ENCODE results near the gene PGM5. TPM values are rescaled to one million over a fixed set of nuclear protein-coding genes. Genes with fewer than 3 reads are reported as not detected.
A peak's percentile ranks its signal among the peaks of the same experiment; 100 is the strongest.
"Not testable (repeated sequence)": the region's sequence is repeated elsewhere in the genome, so short reads cannot be mapped to it uniquely, and the experiment has no call there.

Gene PGM5
- total RNA-seq, 2 donors from 2014 or later = 258 to 276 TPM

DNA sequence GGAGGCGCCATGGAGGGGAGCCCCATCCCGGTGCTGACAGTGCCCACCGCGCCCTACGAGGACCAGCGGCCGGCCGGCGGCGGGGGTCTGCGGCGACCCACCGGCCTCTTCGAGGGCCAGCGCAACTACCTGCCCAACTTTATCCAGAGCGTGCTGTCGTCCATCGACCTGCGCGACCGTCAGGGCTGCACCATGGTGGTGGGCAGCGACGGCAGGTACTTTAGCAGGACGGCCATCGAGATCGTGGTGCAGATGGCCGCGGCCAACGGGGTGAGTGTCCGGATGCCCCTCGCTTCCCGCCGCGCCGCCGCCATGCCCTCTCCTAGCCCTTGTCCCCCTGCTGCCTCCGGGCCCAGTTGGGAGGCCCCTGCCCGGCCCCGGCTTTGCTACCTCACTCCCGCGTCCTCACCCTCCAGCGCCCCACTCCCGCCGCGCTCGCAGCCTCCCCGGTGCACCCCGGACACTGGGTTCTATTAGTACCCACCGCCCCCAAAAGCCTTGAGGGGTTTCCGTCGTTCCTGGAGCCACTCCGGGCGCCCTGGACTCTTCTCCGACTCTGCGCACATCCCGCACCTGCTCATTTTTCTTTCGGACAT is 806 bp downstream of the PGM5 start:
- ATAC-seq (peak; percentile 33 to 54), DNase-seq (peak; percentile 33)
- intact Hi-C loops (cut with DNase I) = not testable (repeated sequence)

DNA sequence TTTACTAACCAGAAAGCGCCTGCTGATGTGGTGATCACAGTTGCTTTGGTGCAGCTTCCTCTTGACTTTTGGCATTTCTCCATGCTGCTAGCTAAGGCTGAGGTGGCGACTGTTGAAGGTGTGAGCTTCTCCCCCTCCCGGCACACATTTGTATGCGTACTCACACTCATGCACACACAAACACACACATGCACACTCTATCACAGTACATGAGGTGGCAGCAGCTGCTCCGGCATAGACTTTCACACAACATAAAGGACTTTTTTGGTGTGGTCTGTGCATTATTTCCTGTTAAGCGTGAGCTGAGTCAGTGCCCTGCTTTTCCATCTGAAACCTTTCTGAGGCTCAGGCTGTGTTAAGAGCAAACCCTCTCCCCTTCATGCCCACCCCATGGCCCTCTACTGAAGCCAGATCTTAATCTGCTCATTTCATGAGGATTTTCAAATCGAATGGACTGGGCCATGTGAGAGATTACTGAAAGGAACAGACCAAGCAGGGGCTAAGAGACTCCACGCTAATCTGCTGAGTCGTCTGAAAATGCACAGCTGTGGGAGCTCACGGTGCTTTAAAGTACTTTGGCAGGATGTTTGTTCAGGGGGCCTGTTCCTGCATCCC is 10.6 kb downstream of the PGM5 start:
- peak; percentile 81 to 85 for ATAC-seq
- intact Hi-C loops (cut with DNase I) = not testable (repeated sequence)
- DNase-seq = peak; percentile 22

DNA sequence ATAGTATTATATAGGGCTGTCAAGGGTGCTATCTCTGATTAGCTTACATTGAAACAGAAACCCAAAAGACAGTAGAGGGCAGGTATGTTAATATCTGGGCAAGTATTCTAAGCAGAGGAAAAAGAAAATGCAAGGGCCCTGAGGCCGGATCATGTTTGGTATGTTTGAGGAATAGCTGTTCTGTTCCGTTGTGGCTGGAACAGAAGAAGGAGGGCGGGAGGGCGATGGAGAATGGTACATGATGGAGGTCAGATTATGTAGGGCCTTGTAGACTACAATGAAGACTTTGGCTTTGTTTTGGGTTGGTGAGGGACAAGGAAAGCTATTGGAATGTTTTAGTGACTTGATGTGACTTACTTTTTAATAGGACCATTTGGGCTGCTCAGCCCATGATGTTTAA is 19.4 kb downstream of the PGM5 start:
- ATAC-seq; intact Hi-C loops (cut with DNase I); DNase-seq: not testable (repeated sequence)

DNA sequence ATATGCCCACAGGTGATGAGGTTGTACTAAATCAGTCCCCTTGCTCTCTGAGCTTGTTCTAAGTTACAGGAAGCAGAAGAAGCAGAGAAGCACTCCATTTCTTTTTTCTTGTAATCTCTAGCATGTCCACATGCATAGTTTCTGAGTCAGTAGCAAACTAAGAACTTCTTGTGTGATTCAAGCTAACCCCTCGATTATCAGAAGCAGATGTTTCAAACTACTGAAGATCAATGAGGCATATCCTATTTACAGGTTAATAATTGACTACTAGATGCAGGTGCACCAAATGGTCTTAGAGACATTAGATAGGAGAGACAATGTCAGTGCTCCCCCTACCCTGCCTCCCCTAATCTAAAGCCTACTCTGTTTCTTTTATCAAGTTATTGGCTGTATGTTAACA is 21.3 kb downstream of the PGM5 start:
- DNase-seq; ATAC-seq; intact Hi-C loops (cut with DNase I): not testable (repeated sequence)

DNA sequence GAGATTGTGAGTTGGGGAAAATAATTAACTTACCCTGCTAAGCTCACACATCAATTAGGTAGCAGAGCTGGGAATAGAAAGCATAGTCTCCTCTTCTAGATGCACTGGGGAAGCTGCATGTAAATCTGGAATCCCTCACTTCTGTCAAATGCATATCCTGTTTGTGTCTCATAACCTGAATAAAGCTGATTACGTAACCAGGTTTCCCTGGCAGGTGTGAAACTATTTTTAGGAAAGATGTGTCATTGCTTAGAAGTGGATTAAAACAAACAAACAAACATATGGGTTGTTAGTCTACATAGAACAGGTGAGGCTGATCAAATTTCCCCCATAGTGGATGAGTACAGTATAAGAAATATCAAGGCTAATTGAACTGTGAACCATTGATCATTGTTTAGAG is 27.5 kb downstream of the PGM5 start:
- intact Hi-C loops (cut with DNase I); ATAC-seq; DNase-seq: not testable (repeated sequence)

GRCh38 chr9:68389558-68389957 is 33.1 kb downstream of the PGM5 start:
- intact Hi-C loops (cut with DNase I); ATAC-seq: not testable (repeated sequence)

GRCh38 chr9:68390737-68391136 is 34.3 kb downstream of the PGM5 start:
- DNase-seq; intact Hi-C loops (cut with DNase I); ATAC-seq: not testable (repeated sequence)

More at GRCh38 chr9:68389558-68389957, 33.1 kb downstream of the PGM5 start:
- DNase-seq = not testable (repeated sequence)

DNA sequence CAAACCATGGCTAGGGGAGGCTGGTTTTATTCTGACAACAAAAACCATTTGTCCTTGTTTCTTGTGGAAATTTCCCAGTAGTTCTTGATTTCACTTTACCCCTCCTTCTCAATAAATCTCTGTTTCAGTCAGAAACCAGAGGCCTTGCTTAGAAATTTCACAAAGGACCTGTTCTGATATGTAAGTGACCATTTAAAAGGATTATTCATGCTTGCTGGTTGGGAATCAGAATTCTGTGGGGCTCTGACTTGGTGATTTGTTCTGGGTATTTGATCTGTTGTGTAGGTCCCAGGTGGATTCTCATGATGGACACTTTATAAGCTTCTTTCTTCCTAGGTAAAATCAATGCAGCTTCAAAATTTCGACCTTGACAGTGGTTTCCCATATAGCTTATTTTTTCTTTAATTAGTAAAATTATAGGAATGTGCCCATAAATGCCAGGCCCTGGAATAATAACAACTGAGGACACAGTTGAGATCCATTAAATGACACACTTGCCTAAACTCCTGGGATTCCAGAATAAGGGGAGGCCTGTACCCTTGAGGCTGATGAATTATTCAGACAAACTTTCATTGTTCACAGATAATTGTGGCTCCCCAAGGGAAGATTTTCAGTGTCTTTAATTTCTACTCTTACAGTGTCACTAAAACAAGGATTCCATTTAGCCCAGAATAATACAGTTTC is 40.1 kb downstream of the PGM5 start:
- DNase-seq; ATAC-seq; intact Hi-C loops (cut with DNase I): not testable (repeated sequence)

GRCh38 chr9:68397095-68397423 is 40.6 kb downstream of the PGM5 start:
- DNase-seq; ATAC-seq; intact Hi-C loops (cut with DNase I): not testable (repeated sequence)

DNA sequence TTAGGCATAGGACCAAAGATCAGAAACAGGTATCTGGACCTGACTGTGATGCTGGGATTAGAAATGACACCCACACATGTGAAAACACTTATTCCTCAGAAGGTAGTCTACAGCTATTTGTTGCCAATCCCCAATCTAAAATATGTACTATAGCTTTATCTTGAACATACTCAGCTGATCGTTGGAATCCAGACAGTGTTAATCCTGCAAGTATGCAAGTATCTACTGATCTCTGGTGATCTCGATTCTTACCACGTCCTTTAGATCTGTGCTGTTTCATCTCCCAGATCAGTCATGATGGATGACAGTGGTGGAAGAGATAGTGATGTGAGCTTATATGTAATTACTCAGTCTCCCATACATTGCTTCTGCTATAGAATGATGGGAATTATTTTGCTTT is 41.4 kb downstream of the PGM5 start:
- intact Hi-C loops (cut with DNase I); DNase-seq; ATAC-seq: not testable (repeated sequence)

DNA sequence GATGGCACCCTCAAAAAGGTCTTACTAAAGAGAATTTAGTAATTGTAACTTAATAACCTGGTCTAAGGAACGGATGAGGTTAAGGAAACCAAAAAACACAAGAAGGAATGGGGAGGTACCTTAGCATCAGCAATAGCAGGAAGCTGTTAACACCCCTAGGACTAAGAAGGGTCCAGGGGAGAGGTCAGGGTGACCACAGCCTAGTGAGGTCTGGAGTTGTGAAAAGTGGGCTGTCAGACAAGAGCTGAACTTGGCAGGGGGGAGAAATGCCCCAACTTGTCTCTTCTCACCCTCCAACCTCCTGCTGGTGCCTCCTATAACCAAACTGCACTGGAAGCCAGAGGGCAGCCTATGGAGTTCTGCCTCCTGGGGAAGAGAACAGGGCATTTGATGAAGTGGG is 41.9 kb downstream of the PGM5 start:
- ATAC-seq; intact Hi-C loops (cut with DNase I); DNase-seq: not testable (repeated sequence)

- DNase-seq; intact Hi-C loops (cut with DNase I); ATAC-seq: not testable (repeated sequence)
These were observed 48.2 kb downstream of the PGM5 start for GRCh38 chr9:68404421-68405185.

DNA sequence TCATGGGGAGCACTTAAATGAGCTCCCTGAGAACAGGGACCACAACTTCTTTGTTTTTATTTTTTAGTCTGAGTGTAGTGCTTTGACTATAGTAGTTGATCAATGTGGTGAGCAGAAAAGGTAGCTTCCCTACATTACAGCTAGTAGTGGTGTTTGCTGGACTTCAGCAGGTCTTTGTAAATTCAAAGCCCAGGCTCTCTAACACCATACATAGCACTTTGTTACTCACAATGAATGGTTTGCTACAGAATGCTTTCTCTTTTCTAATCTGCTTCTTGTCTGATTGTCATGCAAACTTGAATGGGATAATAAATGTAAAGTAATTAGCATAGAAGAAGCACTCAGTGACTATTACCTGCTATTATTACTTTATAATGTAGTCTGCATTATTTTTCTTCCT is 55.5 kb downstream of the PGM5 start:
- intact Hi-C loops (cut with DNase I) = loop anchor here in 1 of 2 donors (10.0 kb wide), 1 partner anchor 93 kb away; no protein-coding TSS in a partner anchor
- not testable (repeated sequence) for ATAC-seq, DNase-seq

DNA sequence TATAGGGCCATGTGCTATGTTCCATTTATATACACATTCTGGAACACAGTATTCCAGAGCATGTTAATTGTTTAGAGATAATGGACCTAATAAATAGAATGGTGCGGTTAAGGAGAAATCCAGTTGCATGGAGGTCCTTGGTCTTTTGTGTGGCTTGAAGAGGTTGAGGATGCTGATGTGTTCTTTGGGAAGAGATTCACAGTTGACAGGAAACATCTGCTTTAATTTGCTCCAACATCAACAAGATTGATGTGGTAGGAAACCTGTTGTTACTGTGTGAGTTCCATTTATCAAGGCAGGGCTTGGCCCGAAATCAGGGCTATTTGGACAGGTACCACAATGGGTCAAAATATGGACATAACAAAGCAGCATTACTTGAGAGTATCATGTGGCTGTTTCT is 56.3 kb downstream of the PGM5 start:
- intact Hi-C loops (cut with DNase I) = loop anchor here in 1 of 2 donors (10.0 kb wide), 1 partner anchor 92 kb away; no protein-coding TSS in a partner anchor
- peak; percentile 30 for DNase-seq
- peak in 1 of 2 donors; percentile 34 for ATAC-seq

GRCh38 chr9:68415065-68415464 is 58.7 kb downstream of the PGM5 start:
- intact Hi-C loops (cut with DNase I) = loop anchor here in 1 of 2 donors (10.0 kb wide), 1 partner anchor 90 kb away; no protein-coding TSS in a partner anchor
- DNase-seq, ATAC-seq: not testable (repeated sequence)

DNA sequence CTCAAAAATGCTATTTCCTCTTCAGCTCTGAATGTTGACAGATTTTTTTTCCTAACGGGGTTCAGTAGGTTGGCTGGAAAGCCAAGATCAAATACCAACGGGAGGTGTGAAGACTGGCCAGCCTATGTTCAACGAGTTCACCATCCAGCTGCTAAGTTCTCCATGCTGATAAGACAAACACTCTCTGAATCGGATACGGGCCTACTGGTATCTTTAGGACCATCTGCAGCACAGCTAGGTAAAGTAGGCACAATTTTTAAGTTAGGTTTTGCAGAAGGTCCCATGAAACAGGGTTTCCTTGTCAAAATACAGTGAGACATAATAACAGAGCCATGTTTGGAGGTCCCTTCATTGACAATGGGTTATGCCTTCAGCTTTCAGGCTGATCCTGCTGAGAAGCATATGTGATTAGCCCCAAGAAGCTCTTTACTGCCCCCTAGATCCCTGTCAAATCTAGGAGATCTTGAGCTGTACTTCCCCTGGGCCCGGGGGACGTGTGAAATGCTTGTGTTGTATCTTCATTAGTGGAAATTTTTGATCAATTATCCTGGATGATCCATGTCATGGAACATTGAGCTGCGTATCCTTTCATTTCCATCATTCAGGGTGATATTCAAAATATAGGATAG is 60.6 kb downstream of the PGM5 start:
- ATAC-seq (peak in 1 of 2 donors; percentile 29), DNase-seq (no peak)
- intact Hi-C loops (cut with DNase I) = loop anchor here in 1 of 2 donors (10.0 kb wide), 1 partner anchor 88 kb away; no protein-coding TSS in a partner anchor

DNA sequence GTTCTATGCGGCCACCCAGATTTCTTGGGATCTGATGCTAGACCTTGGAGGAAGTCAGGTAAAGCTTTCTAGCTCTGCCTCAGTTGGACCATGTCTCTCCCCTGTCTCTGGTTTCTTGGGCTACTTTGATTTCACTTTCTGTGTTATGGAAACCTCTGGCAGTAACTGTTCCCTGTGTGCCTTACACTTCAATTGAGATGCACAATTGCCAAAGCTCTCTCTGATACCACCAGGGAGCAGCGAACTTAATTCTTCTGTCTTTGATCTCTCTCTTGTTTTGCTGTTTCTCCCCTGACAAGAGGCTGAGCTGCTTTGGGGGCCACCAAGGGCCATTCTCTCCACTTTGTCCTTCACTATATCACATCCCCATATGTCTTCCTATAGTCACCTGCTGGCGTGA is 61.4 kb downstream of the PGM5 start:
- ATAC-seq (peak; percentile 9 to 24), DNase-seq (no peak)
- intact Hi-C loops (cut with DNase I) = loop anchor here in 1 of 2 donors (10.0 kb wide), 1 partner anchor 87 kb away; no protein-coding TSS in a partner anchor

DNA sequence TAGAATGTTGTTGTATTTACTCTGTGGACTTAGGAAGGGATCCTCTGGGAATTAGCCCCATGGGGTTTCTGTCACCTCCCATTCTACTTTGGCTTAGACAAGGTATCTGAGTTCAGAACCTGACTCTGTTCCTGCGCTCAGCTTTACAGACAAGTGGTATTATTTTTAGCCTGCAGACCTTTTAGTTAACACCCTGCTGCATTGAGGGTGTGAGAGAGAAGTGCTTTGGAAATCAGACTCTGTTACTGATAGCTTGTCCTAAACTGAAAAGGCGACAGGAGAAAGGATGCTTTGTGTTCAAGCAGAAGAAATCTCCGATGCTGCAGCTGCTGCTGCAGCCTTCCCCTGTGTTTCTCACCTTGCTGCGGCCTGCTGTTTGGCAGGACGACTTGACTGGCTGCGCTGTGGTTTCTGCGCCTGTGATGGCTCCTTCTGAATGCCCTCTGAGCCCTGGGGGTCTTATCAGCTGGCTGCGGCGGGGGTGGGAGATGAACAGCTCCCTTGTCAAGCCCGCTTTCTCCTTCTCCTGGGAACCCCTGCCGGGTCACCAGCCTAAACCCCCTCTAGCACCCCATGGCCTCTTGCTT is 61.9 kb downstream of the PGM5 start:
- peak; percentile 37 for DNase-seq
- intact Hi-C loops (cut with DNase I) = loop anchor here in 1 of 2 donors (10.0 kb wide), 1 partner anchor 86 kb away; no protein-coding TSS in a partner anchor
- peak; percentile 88 to 89 for ATAC-seq

All from left cardiac atrium (tissue), 4 donors.